Urothelium cell line (cell line): Measurements from ENCODE around the gene OR4A15.

Experiments
- DNase-seq: peaks from one replicate; pipeline ENCODE4 v3.0.0; 2011; ENCODE audit warnings: low spot score, mixed read lengths
- FAIRE-seq: peaks from 2 replicates; lab custom pipeline; 2011; peaks lifted over from hg19 to GRCh38; lab: Jason Lieb, UNC

Gene OR4A15

GRCh38 chr11:55367674-55368073, at the start of gene OR4A15:
OR4A15 (plus strand) TSS chr11:55367974; CDS start chr11:55367974, 0 bp downstream.
- no peak for FAIRE-seq
- no peak for DNase-seq

GRCh38 chr11:55324500-55324899, 43.3 kb upstream of the OR4A15 start:
- FAIRE-seq (no peak), DNase-seq (no peak)

GRCh38 chr11:55342901-55343300, 24.9 kb upstream of the OR4A15 start, which contains the start of gene OR4A16:
OR4A16 (plus strand) TSS chr11:55343201; CDS start chr11:55343201, 0 bp downstream.
- FAIRE-seq (no peak), DNase-seq (no peak)

GRCh38 chr11:55345306-55345705, 22.5 kb upstream of the OR4A15 start:
- no peak for DNase-seq
- no peak for FAIRE-seq

GRCh38 chr11:55349032-55349431, 18.7 kb upstream of the OR4A15 start:
- no peak for FAIRE-seq
- DNase-seq: no peak

- DNase-seq: no peak
- FAIRE-seq: no peak
Observed at GRCh38 chr11:55357560-55358184, 10.1 kb upstream of the OR4A15 start.

- no peak for DNase-seq
- FAIRE-seq: no peak
Observed at GRCh38 chr11:55401011-55401410, 33.2 kb downstream of the OR4A15 start.
